Transverse colon (tissue), 4 donors: ENCODE data around the gene EGLN2.

Experiments used
- POLR2AphosphoS5 ChIP-seq, 3 donors: sonication (generic); formaldehyde crosslinking; IDR thresholded peaks; one replicate each; pipeline ENCODE4 v1.6.1; 2016; ENCODE audit warnings: antibody characterized with exemption in 3 of 3
- TF ChIP-seq, protein P1 (sequence below), 5 experiments: fragments of 200-600 bp in 3 of 5; fragments of 450-650 bp in 2 of 5; sonication (generic) in 3 of 5; IDR thresholded peaks; 1 replicate in 2 of 5; 2 replicates in 3 of 5; pipeline ENCODE4 v1.5.1; 2016 to 2017; ENCODE audit warnings: antibody characterized with exemption in 5 of 5, inconsistent platforms in 3 of 5, mild to moderate bottlenecking in 2 of 5, moderate library complexity in 1 of 5

DNA sequence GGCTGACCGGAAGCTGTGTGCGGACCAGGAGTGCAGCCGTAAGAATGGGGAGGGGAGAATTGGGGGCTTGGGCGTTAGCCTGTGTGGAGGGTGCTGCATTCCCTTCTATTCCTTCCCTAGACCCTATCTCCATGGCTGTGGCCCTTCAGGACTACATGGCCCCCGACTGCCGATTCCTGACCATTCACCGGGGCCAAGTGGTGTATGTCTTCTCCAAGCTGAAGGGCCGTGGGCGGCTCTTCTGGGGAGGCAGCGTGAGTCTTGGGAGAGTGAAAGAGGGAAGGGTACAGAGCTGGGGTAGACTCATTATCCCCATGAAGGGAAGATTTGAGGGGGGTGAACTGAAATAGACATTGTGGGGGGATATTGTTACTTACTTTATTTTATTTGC, 23.4 kb upstream of the EGLN2 start:
- TF ChIP-seq POLR2AphosphoS5 (IDR thresholded peaks at IDR 0.05) = no peak
- TF ChIP-seq, protein P1, sequence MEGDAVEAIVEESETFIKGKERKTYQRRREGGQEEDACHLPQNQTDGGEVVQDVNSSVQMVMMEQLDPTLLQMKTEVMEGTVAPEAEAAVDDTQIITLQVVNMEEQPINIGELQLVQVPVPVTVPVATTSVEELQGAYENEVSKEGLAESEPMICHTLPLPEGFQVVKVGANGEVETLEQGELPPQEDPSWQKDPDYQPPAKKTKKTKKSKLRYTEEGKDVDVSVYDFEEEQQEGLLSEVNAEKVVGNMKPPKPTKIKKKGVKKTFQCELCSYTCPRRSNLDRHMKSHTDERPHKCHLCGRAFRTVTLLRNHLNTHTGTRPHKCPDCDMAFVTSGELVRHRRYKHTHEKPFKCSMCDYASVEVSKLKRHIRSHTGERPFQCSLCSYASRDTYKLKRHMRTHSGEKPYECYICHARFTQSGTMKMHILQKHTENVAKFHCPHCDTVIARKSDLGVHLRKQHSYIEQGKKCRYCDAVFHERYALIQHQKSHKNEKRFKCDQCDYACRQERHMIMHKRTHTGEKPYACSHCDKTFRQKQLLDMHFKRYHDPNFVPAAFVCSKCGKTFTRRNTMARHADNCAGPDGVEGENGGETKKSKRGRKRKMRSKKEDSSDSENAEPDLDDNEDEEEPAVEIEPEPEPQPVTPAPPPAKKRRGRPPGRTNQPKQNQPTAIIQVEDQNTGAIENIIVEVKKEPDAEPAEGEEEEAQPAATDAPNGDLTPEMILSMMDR (IDR thresholded peaks at IDR 0.05) = no peak
